Testis (tissue), 2 donors: ENCODE data around the gene ANKRD11.

Experiments used
- CTCF ChIP-seq, 3 experiments: fragments of 450-650 bp in 2 of 3; fragments of 200-600 bp in 1 of 3; sonication (generic) in 1 of 3; IDR thresholded peaks; one replicate each; pipeline ENCODE4 v1.5.1; 2016 to 2019; ENCODE audit warnings: antibody characterized with exemption in 3 of 3, mild to moderate bottlenecking in 2 of 3, moderate library complexity in 1 of 3
- POLR2A ChIP-seq: fragments of 450-650 bp; IDR thresholded peaks from one replicate; pipeline ENCODE4 v1.6.1; 2017; ENCODE audit warnings: antibody characterized with exemption, mild to moderate bottlenecking, moderate library complexity

- TF ChIP-seq CTCF (IDR thresholded peaks at IDR 0.05) (no peak), POLR2A (no peak)
These were observed 172.0 kb downstream of the ANKRD11 start for GRCh38 chr16:89318430-89318758.
